ENCODE results near the gene BCL11A.

- TF ChIP-seq CTCF (IDR thresholded peaks at IDR 0.05 in 8 of 11, conservative IDR thresholded peaks at IDR 0.05 in 3 of 11) (no peak), POLR2AphosphoS5 (IDR thresholded peaks at IDR 0.05) (no peak), POLR2A (IDR thresholded peaks at IDR 0.05) (no peak)
Measured at GRCh38 chr2:60412620-60413019, 140.8 kb downstream of the BCL11A start.
